ENCODE measurements around the gene MRPS31. TPM values are rescaled to one million over a fixed set of nuclear protein-coding genes. Genes with fewer than 3 reads are reported as not detected.

The MRPS31 gene
- total and polyA plus RNA-seq, 2 donors from 2014 or later, result 24.3 to 47.3 TPM

DNA sequence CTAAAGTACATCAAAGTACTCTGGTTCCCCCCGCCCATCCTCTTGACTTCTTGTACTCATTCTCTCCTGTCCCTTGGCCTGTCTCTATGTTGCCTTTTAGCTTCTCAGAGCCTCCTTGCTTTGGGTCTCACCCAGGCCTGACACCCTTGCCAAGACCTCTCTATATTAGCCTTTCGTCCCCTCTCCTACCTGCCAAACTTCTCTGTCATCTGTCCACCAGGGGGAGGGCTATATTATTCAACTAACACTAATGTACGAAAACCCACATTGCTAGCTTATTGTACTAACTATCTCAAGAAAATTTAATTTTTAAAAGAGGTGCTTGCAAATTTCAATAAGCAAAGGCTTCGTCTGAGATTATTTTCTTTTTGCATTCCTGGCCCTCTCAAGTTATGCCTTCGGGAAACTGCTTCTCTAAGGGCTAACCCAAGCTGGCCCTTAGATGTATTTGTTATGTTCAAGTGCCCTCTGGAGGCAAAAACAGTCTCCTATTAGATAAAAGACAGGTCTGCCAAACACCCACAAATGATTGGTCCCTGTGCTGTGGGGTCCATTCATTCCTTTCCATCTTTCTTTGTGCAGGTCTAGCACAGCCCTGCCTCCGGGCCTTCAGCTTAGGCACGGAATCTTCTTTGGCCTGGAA, 6.3 kb upstream of the MRPS31 start:
- Histone ChIP-seq H3K27ac (ENCODE audit: low read depth in 2 of 2, low read length in 2 of 2) (no peak overlapping the region), H3K9ac (ENCODE audit: low read length in 3 of 3) (peak overlapping the region in 1 of 3 donors; percentile 17)

DNA sequence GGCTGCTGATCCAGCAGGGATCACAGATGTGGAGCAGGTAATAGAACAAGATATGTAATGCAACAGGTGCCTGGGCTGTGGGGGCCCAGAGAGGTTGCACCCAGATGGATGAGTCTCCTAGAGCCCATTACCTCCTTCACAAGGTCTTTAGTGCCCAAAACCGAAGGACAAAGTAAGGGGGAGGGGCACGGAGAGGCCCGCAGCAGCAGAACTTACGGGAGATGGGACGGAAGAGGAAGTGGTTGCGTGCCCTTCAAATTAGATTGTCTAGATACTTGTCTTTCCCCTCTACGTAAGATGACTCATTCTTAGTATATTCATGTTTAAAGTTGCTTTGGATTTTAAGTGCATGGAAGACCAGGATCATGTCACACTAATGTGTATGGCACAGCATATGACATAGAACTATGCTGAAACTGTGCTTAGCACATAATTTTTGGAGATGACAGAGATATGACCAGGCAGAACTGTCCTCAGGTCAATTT, 5.7 kb upstream of the MRPS31 start:
- no peak for DNase-seq
- peaks cover 0 to 3% (median 0%) of the 10 kb centered on the region in 3 donors for H3K4me1 ChIP-seq (ENCODE audit: control insufficient read depth in 2 of 3, insufficient read depth in 2 of 3, low read depth in 1 of 3, low read length in 3 of 3)
- no peak overlapping the region for H3K4me3 ChIP-seq (ENCODE audit: low read length in 3 of 3)
- no peaks in the 10 kb centered on the region for H3K27me3 ChIP-seq (ENCODE audit: control insufficient read depth, insufficient read depth, low read length)
- intact Hi-C loops (cut with DNase I), result no loop called here
- no peak for FAIRE-seq
- TF ChIP-seq, protein P1, sequence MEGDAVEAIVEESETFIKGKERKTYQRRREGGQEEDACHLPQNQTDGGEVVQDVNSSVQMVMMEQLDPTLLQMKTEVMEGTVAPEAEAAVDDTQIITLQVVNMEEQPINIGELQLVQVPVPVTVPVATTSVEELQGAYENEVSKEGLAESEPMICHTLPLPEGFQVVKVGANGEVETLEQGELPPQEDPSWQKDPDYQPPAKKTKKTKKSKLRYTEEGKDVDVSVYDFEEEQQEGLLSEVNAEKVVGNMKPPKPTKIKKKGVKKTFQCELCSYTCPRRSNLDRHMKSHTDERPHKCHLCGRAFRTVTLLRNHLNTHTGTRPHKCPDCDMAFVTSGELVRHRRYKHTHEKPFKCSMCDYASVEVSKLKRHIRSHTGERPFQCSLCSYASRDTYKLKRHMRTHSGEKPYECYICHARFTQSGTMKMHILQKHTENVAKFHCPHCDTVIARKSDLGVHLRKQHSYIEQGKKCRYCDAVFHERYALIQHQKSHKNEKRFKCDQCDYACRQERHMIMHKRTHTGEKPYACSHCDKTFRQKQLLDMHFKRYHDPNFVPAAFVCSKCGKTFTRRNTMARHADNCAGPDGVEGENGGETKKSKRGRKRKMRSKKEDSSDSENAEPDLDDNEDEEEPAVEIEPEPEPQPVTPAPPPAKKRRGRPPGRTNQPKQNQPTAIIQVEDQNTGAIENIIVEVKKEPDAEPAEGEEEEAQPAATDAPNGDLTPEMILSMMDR (IDR thresholded peaks at IDR 0.05; ENCODE audit: borderline replicate concordance, extremely low read depth, insufficient read depth), result no peak
- no peak overlapping the region for H3K9ac ChIP-seq (ENCODE audit: low read length in 3 of 3)
- no peak overlapping the region for H3K27ac ChIP-seq (ENCODE audit: low read depth in 2 of 2, low read length in 2 of 2)
- H3K9me3 ChIP-seq (ENCODE audit: control insufficient read depth in 2 of 3, insufficient read depth in 1 of 3, low read length in 3 of 3), result no peaks in the 10 kb centered on the region
- H3K36me3 ChIP-seq (ENCODE audit: control insufficient read depth in 2 of 3, insufficient read depth in 3 of 3, low read length in 3 of 3), result no peaks in the 10 kb centered on the region

More for the DNA sequence above, 6.3 kb upstream of the MRPS31 start:
- Histone ChIP-seq H3K9me3 (ENCODE audit: control insufficient read depth in 2 of 3, insufficient read depth in 1 of 3, low read length in 3 of 3) (no peaks in the 10 kb centered on the region), H3K4me3 (ENCODE audit: low read length in 3 of 3) (peak overlapping the region; percentile 48 to 57 (median 50)), H3K4me1 (ENCODE audit: control insufficient read depth in 2 of 3, insufficient read depth in 2 of 3, low read depth in 1 of 3, low read length in 3 of 3) (peaks cover 0 to 3% (median 0%) of the 10 kb centered on the region in 3 donors), H3K36me3 (ENCODE audit: control insufficient read depth in 2 of 3, insufficient read depth in 3 of 3, low read length in 3 of 3) (no peaks in the 10 kb centered on the region), H3K27me3 (ENCODE audit: control insufficient read depth, insufficient read depth, low read length) (no peaks in the 10 kb centered on the region)
- intact Hi-C loops (cut with DNase I), result no loop called here
- peak in 3 of 5 donors; percentile 23 to 76 (median 67) for DNase-seq
- TF ChIP-seq, protein P1 (IDR thresholded peaks at IDR 0.05; ENCODE audit: borderline replicate concordance, extremely low read depth, insufficient read depth), result peak; percentile 59
- FAIRE-seq, result no peak

DNA sequence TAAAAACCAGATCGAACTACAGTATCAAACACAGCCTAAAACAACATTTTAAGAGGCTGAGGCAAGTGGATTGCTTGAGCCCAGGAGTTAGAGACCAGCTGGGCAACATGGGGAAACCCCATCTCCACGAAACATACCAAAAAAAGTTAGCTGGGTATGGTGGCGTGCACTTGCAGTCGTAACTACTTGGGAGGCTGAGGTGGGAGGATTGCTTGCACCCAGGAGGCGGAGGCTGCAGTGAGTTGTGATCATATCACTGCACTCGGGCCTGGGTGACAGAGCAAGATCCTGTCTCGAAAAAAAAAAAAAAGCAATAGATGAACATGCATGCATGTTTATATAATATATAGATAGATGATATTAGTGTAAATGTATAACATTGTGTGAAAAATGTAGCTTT, 5.2 kb upstream of the MRPS31 start:
- no peak for FAIRE-seq
- Histone ChIP-seq H3K4me3 (ENCODE audit: low read length in 3 of 3) (no peak overlapping the region), H3K27ac (ENCODE audit: low read depth in 2 of 2, low read length in 2 of 2) (no peak overlapping the region), H3K9ac (ENCODE audit: low read length in 3 of 3) (no peak overlapping the region), H3K36me3 (ENCODE audit: control insufficient read depth in 2 of 3, insufficient read depth in 3 of 3, low read length in 3 of 3) (no peaks in the 10 kb centered on the region), H3K4me1 (ENCODE audit: control insufficient read depth in 2 of 3, insufficient read depth in 2 of 3, low read depth in 1 of 3, low read length in 3 of 3) (peaks cover 0 to 3% (median 0%) of the 10 kb centered on the region in 3 donors), H3K9me3 (ENCODE audit: control insufficient read depth in 2 of 3, insufficient read depth in 1 of 3, low read length in 3 of 3) (no peaks in the 10 kb centered on the region), H3K27me3 (ENCODE audit: control insufficient read depth, insufficient read depth, low read length) (no peaks in the 10 kb centered on the region)
- DNase-seq, result no peak
- TF ChIP-seq, protein P1 (IDR thresholded peaks at IDR 0.05; ENCODE audit: borderline replicate concordance, extremely low read depth, insufficient read depth), result no peak
- intact Hi-C loops (cut with DNase I), result no loop called here
